ENCODE data around the gene VSIG2.

DNA sequence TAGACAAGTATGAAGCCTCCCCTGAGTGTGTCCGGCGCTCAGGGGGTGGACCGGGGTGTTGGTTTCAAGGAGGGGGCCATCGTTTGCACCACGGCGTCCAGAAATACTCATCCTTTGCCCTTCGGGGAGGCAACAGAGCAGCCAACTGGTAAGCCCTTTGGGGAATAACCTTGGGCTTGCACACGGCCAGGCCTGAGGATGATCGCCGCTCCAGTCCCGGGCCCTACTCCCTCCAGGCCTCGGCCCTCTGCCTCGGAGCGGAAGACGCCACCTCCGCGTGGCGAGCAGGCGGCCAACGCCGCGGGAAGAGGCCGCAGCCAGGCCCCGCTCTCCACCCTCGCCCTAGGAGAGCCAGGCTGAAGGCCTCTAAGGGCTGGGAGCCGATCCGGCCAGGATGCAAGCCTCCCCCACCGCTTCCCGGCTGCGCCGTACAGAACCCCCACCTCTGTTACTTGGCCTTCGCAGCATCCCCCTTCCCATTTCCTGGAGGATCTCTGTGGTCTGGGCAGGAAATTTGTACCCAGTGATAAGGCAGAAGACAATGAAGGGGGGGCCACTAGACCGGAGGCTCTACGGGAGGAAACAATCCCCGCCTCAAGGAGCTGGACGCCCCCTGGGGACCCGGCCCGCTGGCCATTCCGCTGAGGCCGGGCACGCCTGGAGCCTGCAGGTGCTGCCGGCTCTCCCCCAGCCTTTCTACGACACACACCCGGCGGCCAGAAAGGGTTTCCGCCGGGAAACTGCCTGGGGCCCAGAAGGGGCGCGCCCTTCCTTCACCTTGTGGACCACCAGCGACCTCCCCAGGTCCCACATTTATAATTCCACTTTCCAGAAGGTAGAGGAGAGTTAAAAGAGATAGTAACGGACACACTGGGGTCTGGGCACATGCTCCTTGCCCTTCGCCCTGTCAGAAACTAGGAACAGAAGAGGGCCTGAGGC lies 7.5 kb upstream of the VSIG2 start:
- TF ChIP-seq, protein P1, sequence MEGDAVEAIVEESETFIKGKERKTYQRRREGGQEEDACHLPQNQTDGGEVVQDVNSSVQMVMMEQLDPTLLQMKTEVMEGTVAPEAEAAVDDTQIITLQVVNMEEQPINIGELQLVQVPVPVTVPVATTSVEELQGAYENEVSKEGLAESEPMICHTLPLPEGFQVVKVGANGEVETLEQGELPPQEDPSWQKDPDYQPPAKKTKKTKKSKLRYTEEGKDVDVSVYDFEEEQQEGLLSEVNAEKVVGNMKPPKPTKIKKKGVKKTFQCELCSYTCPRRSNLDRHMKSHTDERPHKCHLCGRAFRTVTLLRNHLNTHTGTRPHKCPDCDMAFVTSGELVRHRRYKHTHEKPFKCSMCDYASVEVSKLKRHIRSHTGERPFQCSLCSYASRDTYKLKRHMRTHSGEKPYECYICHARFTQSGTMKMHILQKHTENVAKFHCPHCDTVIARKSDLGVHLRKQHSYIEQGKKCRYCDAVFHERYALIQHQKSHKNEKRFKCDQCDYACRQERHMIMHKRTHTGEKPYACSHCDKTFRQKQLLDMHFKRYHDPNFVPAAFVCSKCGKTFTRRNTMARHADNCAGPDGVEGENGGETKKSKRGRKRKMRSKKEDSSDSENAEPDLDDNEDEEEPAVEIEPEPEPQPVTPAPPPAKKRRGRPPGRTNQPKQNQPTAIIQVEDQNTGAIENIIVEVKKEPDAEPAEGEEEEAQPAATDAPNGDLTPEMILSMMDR (IDR thresholded peaks at IDR 0.05; ENCODE audit: borderline replicate concordance, extremely low read depth, low read length, poor library complexity, severe bottlenecking): no peak
- TF ChIP-seq EZH2 (IDR thresholded peaks at IDR 0.05; ENCODE audit: borderline replicate concordance, low read depth, low read length, severe bottlenecking): no peak

Measured in DND-41 (cell line).